DLD1 (cell line): Measurements from ENCODE around the gene RNF213.

ENCODE experiments used
- in situ Hi-C: cut with HindIII; loops from 2 replicates; pipeline ENCODE4 v1.10.0; 2017; ENCODE audit warnings: low sequenced_read_pairs

RNF213 gene

DNA sequence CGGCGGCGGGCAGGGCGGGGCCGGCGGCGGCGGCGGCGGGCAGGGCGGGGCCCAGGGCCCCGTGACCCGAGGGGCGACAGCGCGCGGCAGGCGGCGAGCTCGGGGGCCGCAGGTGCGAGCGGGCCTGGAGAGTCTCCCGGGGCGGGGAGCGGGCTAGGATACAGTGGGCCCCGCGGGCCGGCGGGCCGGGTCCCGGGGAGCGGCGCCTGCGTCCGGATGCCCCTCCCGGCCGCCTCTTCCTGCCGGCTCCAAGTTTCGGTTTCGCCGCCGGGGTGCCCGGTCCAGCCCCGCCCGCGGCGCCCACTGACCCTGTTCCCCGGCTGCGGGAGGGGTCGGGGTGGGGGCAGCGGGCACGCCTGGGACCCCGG lies at the start of gene RNF213:
Gene RNF213, plus strand, starts transcription at position 62 of the 368 bp plus-strand sequence. CDS start 2,830 bp downstream, outside the sequence.
- in situ Hi-C loops: no loop called here

GRCh38 chr17:80212109-80212508 lies 48.5 kb upstream of the RNF213 start:
- in situ Hi-C loops: no loop called here

GRCh38 chr17:80212511-80212910 lies 48.1 kb upstream of the RNF213 start:
- in situ Hi-C loops: no loop called here

DNA sequence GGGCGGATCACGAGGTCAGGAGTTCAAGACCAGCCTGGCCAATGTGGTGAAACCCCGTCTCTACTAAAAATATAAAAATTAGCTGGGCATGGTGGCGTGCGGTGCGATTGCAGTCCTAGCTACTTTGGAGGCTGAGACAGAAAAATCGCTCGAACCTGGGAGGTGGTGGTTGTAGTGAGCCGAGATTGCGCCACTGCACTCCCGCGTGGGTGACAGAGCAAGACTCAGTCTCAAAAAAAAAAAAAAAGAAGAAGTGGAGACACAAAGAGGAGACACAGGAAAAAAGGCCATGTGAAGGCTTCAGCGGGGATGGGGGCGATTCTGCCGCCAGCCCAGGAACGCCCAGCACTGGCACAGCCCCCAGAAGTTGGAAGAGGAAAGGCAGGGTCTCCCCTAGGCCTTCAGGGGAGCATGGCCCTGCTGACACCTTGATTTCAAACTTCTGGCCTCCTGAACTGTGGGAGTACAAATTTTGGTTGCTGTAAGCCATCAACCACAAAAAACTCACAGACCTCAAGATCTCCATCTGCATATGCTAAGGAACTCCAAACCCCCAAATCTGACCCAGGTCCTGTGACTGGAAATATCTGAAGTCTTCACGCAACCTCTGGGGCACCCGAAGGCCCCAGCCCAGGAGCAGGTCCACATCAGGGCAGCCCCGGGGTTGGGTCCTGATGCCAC lies 47.5 kb upstream of the RNF213 start:
- in situ Hi-C loops: no loop called here

GRCh38 chr17:80213643-80213975 lies 47.0 kb upstream of the RNF213 start:
- in situ Hi-C loops: no loop called here

GRCh38 chr17:80214012-80214877 lies 46.4 kb upstream of the RNF213 start:
- in situ Hi-C loops: no loop called here

- in situ Hi-C loops: no loop called here
Observed at GRCh38 chr17:80214878-80215210, 45.8 kb upstream of the RNF213 start.

DNA sequence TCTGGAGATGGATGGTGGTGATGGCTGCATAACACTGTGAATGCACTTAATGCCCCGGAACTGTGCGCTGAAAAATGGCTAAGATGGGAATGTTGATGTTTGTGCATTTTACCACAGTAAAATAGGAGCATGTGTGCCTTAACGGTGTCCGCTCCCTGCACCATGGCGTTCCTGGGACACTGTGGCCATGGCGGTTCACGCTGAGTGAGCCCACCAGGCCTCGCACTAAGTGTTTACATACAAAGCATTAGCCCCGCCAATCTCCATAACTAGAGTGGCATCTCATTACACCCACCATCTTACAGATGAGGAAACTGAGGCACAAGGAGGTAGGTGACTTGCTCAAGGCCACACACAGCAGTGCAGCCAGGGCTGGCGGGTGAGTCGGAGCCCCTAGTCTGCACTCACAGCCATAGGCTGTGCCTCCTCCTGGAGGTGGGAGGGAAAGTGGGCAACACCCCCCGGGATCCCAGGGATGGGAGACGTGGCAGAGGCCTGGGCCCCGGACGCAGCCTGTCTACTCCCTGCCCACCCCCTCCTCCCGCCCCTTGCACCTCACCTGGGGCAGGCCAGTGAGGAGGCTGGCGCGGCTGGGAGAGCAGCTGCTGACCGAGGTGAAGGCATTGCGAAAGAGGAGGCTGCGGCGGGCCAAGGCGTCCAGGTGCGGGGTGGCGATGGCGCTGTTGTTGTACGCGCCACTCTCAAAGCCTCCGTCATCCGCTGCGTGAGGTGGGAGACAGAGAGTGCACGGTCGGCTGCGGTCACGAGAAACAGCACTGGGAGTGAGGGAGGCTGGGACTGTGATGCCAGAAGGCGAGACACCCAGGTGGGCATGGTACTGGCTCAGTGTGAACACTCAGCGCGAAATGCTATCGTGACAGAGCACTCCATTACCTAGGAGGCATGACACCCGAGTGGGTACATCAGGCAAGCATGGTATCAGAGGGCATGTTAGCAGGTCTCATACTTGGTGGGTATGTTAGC lies 43.9 kb upstream of the RNF213 start:
- in situ Hi-C loops: no loop called here

DNA sequence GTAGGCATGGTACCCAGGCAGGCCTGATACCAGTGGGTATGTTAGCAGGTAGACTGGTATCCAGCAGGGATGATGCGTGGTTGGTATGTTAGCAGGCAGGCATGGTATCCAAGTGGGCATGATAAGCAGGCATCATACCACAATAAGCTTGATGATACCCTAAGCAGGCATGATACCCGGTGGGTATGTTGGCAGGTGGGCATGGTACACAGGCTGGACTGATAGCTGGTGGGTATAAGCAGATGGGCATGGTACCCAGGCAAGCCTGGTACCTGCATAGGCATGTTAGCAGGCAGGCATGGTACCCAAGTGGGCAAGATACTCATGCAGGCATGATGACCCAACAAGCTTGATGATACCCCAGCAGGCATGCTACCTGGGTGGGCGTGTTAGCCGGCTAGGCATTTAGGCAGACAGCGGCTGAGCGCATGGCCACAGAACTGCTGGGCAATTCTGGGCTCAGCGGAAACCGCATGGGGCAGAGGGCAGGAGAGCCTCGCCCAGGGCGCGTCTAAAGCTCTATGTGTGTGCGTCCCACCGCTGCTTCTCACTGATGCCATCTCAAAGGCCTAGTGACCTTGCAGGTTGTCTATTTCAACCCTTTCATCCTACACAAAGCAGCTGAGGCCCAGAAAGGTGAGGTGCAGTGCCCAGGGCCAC lies 42.8 kb upstream of the RNF213 start:
- in situ Hi-C loops: no loop called here

DNA sequence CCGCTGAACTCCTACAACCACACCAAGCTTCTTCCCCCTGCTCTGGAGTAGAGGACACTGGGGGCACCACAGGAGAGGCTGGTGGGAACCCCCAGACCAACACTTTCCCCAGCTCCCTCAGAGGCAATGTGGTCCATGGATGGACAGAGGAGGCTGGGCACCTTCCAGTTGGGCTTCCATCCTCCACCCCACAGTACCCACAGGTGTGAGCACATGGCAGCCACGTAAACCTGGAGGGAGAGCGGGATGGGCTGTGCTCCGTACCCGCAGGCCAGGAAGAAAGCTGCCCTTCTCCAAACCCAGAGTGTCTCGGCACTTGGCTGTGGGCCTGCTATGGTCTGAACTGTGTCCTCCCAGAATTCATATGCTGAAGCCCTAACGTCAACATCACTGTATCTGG lies 42.3 kb upstream of the RNF213 start:
- in situ Hi-C loops: no loop called here

DNA sequence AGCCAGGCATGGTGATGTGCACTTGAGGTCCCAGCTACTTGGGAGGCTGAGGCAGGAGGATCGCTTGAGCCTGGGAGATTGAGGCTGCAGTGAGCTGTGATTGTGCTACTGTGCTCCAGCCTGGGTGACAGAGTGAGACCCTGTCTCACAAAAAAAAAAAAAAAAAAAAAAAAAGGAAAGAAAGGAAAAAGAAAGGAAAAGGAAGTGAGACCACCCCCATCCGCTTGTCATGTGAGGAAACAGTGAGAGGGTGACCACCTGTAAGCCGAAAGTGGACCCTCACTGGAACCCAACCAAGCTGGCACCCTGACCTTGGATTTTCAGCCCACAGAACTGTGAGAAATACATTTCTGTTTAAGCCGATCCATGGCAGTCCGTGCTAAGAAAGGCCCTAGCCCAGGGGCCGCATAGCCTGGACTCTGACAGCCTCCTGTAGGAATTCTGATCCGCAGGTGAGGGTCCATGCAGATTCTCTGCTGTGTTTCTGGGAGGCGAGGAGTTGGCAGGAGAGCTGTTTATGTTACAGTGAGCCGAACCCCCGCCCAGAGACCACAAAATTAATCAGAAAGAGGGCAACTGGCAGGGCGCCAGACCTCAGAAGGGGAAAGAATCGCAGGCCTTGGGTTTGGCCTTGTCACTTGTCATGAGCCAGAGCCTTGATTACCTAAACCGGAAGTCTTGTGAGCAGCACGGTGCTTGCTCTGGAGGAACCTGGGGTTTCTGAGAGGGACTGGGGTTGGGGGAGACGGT lies 41.5 kb upstream of the RNF213 start:
- in situ Hi-C loops: no loop called here

GRCh38 chr17:80219763-80220053 lies 40.9 kb upstream of the RNF213 start:
- in situ Hi-C loops: no loop called here

DNA sequence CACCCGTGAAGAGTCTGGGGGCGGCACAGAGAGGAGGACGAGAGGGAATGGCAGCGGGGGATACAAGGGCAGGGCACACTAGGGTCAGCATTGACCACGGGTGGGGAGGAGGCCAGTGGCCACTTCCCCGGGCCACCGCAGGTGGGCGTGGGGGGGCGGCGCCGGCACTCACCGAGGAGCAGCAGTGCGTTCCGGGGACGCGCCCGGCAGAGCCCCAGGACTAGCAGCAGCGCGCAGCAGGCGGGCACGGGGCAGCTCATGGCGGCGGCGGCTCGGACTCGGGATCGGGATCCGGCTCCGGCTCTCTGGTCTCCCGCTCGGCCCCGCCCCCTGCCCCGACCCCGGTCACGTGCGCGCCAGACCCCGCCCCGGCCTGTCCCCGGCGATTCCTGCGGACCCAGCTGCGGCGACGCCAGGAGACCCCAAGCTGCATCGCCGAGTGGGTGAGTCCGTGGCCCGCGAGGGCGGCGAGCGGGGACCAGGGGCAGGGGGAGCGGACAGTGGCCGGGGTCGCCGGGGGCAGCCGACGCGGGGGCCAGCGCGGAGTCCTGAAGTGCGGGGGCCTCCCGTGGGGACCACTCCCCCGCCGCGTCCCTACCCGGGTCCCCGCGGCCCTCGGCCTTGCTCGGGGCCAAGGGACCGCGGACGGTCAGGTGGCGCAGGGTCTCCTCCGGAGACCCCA lies 40.5 kb upstream of the RNF213 start, which contains the start of the genes SGSH and SLC26A11:
Gene SGSH, minus strand, starts transcription at position 280 of the 682 bp plus-strand sequence. Its CDS starts 20 bp downstream, at position 260.
Gene SLC26A11, plus strand, starts transcription at position 374 of the 682 bp plus-strand sequence. CDS start 1,134 bp downstream, outside the sequence.
- in situ Hi-C loops: no loop called here

DNA sequence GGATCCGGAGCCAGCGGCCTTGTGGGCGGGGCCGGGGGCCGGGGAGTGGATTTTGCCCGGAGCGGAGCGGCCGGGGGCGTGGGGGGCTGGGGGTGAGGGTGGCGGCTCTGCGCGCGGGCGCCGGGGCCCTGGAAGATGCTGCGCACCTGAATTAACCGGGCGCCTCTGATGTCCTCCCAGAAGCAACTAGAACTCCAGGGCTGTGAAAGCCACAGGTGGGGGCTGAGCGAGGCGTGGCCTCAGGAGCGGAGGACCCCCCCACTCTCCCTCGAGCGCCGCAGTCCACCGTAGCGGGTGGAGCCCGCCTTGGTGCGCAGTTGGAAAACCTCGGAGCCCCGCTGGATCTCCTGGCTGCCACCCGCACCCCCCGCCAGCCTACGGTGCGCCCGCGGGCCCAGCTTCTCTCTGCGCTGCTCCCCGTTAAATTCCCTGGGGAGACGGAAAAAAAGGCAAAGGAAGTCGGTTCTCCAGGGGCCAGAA lies 39.9 kb upstream of the RNF213 start:
- in situ Hi-C loops: no loop called here

DNA sequence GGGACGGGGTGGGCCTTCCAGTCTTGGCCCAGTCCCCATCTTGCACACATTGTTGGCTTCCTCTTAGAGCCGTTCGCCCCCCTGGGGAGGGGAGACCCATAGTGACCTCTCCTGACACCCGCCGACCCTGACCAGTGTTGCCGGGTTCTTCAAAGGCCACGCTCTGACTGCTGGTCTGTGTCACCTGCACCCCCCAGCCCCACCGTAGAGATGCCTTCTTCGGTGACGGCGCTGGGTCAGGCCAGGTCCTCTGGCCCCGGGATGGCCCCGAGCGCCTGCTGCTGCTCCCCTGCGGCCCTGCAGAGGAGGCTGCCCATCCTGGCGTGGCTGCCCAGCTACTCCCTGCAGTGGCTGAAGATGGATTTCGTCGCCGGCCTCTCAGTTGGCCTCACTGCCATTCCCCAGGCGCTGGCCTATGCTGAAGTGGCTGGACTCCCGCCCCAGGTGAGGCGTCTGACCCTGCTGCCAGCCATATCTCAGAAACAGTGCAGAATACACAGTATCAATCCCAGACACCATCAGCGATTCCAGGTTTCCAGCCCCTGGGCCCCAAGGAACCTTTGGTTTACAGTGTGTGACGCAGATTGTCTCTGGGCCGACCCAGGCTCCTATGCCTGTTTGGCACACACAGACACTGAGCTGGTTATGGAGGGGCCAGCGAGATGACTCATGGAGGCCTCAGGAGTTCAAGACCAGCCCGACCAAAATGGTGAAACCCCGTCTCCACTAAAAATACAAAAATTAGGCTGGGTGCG lies 39.1 kb upstream of the RNF213 start:
- in situ Hi-C loops: no loop called here

DNA sequence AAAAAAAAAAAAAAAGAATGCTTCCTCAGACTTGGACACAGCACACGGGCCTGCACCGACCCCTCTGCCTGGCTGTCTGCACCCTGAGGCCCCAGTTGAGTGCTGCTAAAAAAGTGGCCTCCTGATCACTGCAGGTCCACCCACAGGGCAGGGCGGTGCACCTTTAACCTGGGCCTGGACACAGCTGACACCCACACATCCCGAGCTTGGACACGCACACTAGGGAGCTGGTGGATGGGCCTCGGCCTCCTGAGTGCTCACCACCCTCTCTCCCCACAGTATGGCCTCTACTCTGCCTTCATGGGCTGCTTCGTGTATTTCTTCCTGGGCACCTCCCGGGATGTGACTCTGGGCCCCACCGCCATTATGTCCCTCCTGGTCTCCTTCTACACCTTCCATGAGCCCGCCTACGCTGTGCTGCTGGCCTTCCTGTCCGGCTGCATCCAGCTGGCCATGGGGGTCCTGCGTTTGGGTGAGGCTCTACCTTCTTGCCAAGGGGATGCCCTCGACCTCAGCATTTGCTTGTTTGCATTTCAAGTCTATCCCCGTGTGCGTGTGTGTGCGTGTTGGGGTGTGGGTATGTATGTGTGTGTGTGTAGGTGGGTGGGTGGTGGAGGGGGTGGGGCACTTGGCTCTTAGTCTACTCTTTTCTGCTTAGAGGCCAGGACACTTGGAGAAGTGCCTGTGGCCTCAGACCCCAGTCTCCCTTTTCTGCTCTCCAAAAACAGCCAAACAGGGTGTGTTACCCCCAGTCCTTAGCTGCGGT lies 38.1 kb upstream of the RNF213 start:
- in situ Hi-C loops: no loop called here

GRCh38 chr17:80223142-80223815 lies 37.4 kb upstream of the RNF213 start:
- in situ Hi-C loops: no loop called here
